Nucleus accumbens (tissue), 56 donors: ENCODE results near the gene ATP9A.
"Not testable (repeated sequence)": the region's sequence is repeated elsewhere in the genome, so short reads cannot be mapped to it uniquely, and the experiment has no call there.

Experiments
- DNase-seq, 56 donors: peaks; one replicate each; lab custom pipeline; 2025; lab: John Stamatoyannopoulos, UW

Gene ATP9A

DNA sequence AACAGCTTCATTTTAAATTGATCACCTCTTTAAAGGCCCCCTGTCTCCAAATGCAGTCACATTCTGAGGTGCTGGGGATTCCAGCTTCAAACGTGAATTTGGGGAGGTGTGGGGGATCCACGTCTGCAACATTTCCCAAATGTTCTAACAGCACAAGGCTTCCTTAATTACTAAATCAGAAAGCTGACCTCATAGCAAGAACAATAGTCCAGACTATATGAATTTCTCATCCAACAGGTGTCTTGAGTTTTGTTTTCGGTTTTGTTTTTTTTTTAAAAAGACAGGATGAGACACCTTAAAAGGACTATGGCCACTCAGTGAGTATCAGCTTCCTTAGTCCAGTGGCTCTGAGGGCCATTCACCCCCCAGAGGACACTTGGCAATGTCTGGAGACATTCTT is 11.5 kb downstream of the ATP9A start:
- DNase-seq: no peak

GRCh38 chr20:51753220-51753619 is 15.0 kb downstream of the ATP9A start:
- DNase-seq: not testable (repeated sequence)

- no peak for DNase-seq
Observed at GRCh38 chr20:51752343-51752951, 15.7 kb downstream of the ATP9A start.

GRCh38 chr20:51750770-51751388 is 17.3 kb downstream of the ATP9A start:
- DNase-seq: no peak

- DNase-seq: peak in 41 of 56 donors; percentile 21 to 93 (median 57)
Observed at GRCh38 chr20:51750037-51750769, 18.0 kb downstream of the ATP9A start.

GRCh38 chr20:51749674-51750036 is 18.5 kb downstream of the ATP9A start:
- peak in 6 of 56 donors; percentile 12 to 41 (median 24) for DNase-seq

GRCh38 chr20:51747182-51747911 is 20.8 kb downstream of the ATP9A start:
- DNase-seq: no peak

DNA sequence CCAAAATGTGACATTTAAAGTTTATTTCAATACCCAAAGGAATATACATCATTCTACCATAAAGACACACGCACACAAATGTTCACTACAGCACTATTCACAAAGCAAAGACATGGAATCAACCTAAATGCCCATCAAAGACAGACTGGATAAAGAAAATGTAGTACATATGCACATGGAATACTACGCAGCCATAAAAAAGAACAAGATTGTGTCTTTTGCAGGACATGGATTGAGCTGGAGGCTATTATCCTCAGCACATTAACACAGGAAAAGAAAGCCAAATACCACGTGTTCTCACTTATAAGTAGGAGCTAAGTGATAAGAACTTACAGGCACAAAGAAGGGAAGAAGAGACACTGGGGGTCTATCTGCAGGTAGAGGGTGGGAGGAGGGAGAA is 22.4 kb downstream of the ATP9A start:
- no peak for DNase-seq

GRCh38 chr20:51740838-51741237 is 27.4 kb downstream of the ATP9A start:
- DNase-seq: no peak

DNA sequence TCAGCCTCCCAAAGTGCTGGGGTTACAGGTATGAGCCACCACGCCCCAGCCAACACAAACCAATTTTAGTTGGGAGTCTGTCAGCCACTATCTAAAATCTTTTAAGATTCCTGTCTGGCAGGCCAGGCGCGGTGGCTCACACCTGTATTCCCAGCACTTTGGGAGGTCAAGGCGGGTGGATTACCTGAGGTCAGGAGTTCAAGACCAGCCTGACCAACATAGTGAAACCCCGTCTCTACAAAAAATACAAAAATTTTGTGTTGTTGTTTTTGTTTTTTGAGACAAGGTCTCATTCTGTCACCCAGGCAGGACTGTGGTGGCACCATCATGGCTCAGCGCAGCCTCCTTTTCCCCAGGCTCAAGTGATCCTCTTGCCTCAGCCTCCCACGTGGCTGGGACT is 27.9 kb downstream of the ATP9A start:
- not testable (repeated sequence) for DNase-seq

GRCh38 chr20:51739722-51740249 is 28.4 kb downstream of the ATP9A start:
- DNase-seq: peak in 7 of 56 donors; percentile 11 to 65 (median 18)

DNA sequence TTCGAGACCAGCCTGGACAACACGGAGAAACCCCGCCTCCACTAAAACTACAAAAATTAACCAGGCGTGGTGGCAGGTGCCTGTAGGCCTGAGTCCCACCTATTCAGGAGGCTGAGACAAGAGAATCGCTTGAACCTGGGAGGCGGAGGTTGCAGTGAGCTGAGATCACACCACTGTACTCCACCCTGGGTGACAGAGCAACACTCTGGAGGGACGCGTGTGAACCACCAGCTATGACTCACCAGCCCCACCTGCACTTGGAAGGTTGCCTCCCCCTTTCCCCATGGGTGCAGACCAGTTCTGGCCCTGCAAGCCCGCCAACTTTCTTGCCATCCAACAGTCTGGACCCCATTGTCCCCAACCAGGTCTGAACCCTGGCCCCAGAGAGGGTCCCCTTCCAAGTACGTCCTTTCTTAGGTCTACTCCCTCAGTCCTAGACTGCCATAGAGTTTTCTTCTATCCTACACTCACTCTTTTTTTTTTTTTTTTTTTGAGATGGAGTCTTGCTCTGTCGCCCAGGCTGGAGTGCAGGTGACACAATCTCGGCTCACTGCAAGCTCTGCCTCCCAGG is 29.2 kb downstream of the ATP9A start:
- DNase-seq: peak in 1 of 56 donors; percentile 6

DNA sequence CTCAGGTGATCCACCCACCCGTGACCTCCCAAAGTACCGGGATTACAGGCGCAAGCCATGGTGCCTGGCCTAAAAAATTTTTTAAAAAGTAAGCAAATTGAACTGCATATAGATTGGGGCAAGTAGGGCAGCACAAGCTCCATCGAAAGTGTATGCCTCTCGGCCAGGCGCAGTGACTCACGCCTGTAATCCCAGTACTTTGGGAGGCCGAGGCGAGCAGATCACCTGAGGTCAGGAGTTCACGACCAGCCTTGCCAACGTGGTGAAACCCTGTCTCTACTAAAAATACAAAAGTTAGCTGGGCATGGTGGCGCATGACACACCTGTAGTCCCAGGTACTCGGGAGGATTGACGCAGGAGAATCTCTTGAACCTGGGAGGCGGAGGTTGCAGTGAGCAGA is 29.9 kb downstream of the ATP9A start:
- not testable (repeated sequence) for DNase-seq

DNA sequence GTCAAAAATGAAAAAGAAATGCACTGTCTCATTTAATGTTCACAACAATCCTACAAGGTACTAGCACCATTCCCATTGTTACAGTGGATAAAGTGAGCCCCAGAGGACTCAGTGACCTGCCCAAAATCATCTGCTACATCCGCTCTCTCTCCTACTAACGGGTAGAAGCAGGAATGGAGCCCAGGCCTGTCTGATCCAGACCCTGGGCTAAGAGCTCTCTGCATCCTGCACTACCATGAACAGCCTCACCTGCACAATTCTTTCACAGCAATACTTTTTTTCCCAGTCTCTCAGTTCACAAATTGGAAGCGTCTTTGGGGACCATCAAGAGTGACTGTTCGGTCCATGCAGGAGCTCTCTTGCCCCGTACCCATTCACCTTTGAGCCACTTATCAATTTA is 31.2 kb downstream of the ATP9A start:
- no peak for DNase-seq

DNA sequence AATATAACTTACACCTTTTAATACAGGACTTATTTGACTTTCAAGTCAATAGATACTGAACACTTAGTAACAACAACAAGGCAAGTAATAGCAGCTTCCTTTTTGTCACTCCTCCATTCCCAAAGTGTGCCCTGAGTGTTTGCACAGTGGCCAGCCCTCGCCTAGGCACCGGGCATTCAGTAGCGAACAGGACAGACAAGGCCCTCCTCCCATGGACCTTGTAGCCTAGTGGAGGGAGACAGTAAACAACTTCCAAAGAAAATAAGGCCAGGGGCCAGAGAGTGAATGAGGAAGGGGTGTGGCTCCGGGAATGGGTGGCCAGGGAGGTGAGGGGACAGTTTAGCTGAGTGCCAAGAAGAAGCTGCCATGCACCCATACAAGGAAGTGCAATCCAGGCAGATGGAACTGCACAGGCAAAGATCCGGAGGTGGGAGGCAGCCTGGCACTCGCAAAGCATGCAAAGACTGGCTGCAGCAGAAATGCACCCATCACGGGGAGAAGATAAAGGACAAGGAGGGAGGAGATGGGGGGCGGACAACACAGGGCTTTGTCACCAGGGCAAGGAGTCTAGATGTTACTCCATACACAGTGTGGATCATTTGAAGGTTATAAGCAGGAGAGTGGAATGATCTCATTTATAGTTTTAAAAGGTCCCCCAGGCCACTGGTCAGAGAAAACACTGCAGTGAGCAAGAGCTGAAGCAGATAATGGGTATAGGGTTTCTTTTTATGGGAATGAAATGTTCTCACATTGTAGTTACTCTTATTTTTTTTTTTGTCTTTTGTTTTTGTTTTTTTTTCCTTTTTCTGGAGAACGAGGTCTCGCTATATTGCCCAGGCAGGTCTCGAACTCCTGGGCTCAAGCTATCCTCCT is 32.2 kb downstream of the ATP9A start:
- DNase-seq: peak in 6 of 56 donors; percentile 4 to 26 (median 14)

- no peak for DNase-seq
Observed at GRCh38 chr20:51734876-51735720, 33.1 kb downstream of the ATP9A start.

- DNase-seq: no peak
Observed at GRCh38 chr20:51733070-51733469, 35.1 kb downstream of the ATP9A start.

DNA sequence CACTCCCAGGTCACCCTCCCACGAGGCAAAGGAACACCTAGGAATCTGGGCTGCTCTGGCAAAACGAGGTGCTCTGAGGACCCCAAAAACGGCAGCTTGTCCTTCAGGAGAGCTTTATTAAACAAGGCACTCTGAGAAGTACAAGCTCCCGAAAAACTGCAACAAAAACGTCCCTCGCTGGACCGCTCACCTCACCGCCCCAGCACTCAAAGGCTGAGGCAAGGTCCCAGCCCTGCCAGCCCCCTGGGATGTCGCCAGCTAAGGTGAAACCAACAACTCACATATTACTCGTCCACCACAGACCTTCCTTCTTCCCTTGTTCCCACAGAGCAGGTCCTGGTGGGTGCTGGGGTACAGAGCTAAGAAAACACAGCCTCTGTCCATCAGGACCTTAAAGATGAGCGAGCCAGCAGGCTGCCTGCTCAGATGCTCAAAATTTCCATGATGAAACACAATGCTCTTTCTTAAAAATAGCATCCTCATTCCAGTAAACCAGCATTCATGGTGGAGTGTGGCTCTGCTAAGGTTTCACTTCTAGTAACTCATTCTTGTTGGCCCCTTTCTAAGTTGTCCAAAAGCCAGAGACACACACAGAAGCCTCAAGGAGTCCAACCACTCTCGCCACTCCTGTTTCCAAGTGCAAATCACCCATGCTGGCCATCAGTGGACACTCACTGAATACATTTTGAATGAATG is 35.9 kb downstream of the ATP9A start:
- peak in 12 of 56 donors; percentile 8 to 39 (median 25) for DNase-seq
